Measurements from ENCODE around the gene COBL. TPM values are rescaled to one million over a fixed set of nuclear protein-coding genes. Genes with fewer than 3 reads are reported as not detected.

COBL gene
- total and polyA plus RNA-seq, 10 of the 15 experiments (the other 5 are each of a cell fraction or from before 2014, with no cell fraction given) = 0.21 TPM; not detected in 9

DNA sequence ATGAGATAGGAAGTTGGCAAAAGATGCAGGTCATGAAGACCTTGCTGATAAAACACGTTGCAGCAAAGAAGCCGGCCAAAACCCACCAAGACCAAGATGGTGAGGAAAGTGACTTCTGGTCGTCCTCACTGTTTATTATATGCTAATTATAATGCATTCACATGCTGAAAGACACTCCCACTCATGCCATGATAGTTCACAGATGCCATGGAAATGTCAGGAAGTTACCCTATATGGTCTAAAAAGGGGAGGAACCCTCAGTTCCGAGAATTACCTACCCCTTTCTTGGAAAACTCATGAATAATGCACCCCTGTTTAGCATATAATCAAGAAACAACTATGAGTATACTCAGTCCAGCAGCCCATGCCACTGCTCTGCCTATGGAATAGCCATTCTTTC is 331.5 kb downstream of the COBL start (continued):
- TF ChIP-seq ZBED1 (IDR thresholded peaks at IDR 0.05; ENCODE audit: borderline replicate concordance) (no peak), ZNF622 (IDR thresholded peaks at IDR 0.05) (no peak), ATF7 (IDR thresholded peaks at IDR 0.05; ENCODE audit: low read depth) (no peak), NR2F1 (conservative IDR thresholded peaks at IDR 0.05) (no peak), MTA3 (IDR thresholded peaks at IDR 0.05; ENCODE audit: borderline replicate concordance, low read length) (no peak)
- TF ChIP-seq, protein P1, sequence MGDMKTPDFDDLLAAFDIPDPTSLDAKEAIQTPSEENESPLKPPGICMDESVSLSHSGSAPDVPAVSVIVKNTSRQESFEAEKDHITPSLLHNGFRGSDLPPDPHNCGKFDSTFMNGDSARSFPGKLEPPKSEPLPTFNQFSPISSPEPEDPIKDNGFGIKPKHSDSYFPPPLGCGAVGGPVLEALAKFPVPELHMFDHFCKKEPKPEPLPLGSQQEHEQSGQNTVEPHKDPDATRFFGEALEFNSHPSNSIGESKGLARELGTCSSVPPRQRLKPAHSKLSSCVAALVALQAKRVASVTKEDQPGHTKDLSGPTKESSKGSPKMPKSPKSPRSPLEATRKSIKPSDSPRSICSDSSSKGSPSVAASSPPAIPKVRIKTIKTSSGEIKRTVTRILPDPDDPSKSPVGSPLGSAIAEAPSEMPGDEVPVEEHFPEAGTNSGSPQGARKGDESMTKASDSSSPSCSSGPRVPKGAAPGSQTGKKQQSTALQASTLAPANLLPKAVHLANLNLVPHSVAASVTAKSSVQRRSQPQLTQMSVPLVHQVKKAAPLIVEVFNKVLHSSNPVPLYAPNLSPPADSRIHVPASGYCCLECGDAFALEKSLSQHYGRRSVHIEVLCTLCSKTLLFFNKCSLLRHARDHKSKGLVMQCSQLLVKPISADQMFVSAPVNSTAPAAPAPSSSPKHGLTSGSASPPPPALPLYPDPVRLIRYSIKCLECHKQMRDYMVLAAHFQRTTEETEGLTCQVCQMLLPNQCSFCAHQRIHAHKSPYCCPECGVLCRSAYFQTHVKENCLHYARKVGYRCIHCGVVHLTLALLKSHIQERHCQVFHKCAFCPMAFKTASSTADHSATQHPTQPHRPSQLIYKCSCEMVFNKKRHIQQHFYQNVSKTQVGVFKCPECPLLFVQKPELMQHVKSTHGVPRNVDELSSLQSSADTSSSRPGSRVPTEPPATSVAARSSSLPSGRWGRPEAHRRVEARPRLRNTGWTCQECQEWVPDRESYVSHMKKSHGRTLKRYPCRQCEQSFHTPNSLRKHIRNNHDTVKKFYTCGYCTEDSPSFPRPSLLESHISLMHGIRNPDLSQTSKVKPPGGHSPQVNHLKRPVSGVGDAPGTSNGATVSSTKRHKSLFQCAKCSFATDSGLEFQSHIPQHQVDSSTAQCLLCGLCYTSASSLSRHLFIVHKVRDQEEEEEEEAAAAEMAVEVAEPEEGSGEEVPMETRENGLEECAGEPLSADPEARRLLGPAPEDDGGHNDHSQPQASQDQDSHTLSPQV (IDR thresholded peaks at IDR 0.05) = no peak

DNA sequence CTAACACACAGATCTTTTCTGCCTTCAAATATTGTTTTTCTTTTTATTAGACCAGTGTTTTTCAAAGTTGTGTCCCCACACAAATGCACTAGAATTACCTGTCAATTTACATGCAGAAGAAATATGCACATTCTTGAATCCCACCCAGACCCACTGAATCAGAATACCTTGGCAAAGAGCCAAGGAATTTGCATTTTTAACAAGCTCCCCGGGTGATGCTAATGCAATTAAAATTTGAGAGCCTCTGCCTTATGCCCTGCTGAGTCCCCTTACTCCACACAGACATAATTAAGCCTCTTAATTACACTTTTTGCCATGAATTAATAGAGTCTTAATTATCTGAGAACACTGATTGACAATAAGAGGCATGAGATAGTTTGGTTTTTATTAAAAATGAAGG is 332.8 kb downstream of the COBL start:
- Histone ChIP-seq H4K20me1 (ENCODE audit: control insufficient read depth, insufficient read depth) (no peaks in the 10 kb centered on the region), H3K79me2 (ENCODE audit: control insufficient read depth, insufficient read depth, low read length) (no peaks in the 10 kb centered on the region), H3K27me3 (replicated peaks in 1 of 2; ENCODE audit: control insufficient read depth in 2 of 2, insufficient read depth in 2 of 2, low read length in 1 of 2) (no peaks in the 10 kb centered on the region), H2AFZ (ENCODE audit: control insufficient read depth, low read depth, low read length) (no peak overlapping the region), H3K36me3 (ENCODE audit: control insufficient read depth in 2 of 2, insufficient read depth in 2 of 2, low read length in 1 of 2) (no peaks in the 10 kb centered on the region), H3K9me3 (replicated peaks; ENCODE audit: control insufficient read depth, insufficient read depth, low read length) (no peaks in the 10 kb centered on the region), H3K9ac (ENCODE audit: control insufficient read depth, insufficient read depth, low read length) (no peak overlapping the region), H3K4me3 (no peak overlapping the region), H3K4me1 (ENCODE audit: control insufficient read depth, insufficient read depth, low read length) (no peaks in the 10 kb centered on the region), H3K4me2 (ENCODE audit: control insufficient read depth, insufficient read depth) (no peak overlapping the region), H3K27ac (ENCODE audit: control insufficient read depth, insufficient read depth) (no peak overlapping the region)
- RAD21 ChIA-PET (ENCODE audit: unreplicated experiment) = no interaction called here
- CTCF ChIA-PET = no interaction called here
- POLR2A ChIA-PET = no interaction called here
- WGBS (ENCODE audit: insufficient coverage, insufficient replicate concordance, low lambda C conversion rate, missing lambda C conversion rate) = 0% methylated on average over 1 of the region's 1 CpG
- FAIRE-seq = no peak
- intact Hi-C loops (cut with micrococcal nuclease; ENCODE audit: unreplicated experiment) = no loop called here
- TF ChIP-seq, protein P2, sequence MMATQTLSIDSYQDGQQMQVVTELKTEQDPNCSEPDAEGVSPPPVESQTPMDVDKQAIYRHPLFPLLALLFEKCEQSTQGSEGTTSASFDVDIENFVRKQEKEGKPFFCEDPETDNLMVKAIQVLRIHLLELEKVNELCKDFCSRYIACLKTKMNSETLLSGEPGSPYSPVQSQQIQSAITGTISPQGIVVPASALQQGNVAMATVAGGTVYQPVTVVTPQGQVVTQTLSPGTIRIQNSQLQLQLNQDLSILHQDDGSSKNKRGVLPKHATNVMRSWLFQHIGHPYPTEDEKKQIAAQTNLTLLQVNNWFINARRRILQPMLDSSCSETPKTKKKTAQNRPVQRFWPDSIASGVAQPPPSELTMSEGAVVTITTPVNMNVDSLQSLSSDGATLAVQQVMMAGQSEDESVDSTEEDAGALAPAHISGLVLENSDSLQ (IDR thresholded peaks at IDR 0.05) = no peak
- TF ChIP-seq ETV6 (conservative IDR thresholded peaks at IDR 0.05 in 1 of 2, IDR thresholded peaks at IDR 0.05 in 1 of 2; ENCODE audit: borderline replicate concordance in 1 of 2, low read depth in 1 of 2) (no peak), BCL11A (IDR thresholded peaks at IDR 0.05; ENCODE audit: low read depth, low read length) (no peak), HDGF (IDR thresholded peaks at IDR 0.05) (no peak)
- SMC1A ChIA-PET (ENCODE audit: uncharacterized antibody, unreplicated experiment) = no interaction called here
- DNase-seq (ENCODE audit: low read depth, low spot score) = no peak
- no peak for ATAC-seq
- BruUV-seq (replicated peaks) = no TSS peak
- in situ Hi-C loops (cut with MboI) = no loop called here

Data from GM12878 (cell line).